ENCODE data around the gene LCLAT1.
"Not testable (repeated sequence)": the region's sequence is repeated elsewhere in the genome, so short reads cannot be mapped to it uniquely, and the experiment has no call there.

GRCh38 chr2:30467062-30467826 lies 20.2 kb downstream of the LCLAT1 start:
- TF ChIP-seq CTCF (conservative IDR thresholded peaks at IDR 0.05 in 1 of 2, IDR thresholded peaks at IDR 0.05 in 1 of 2; ENCODE audit: extremely low read depth in 1 of 2, insufficient read depth in 1 of 2, low read depth in 1 of 2, low read length in 2 of 2); EZH2 (IDR thresholded peaks at IDR 0.05; ENCODE audit: borderline replicate concordance, low read length): not testable (repeated sequence)

Measured in mammary epithelial cell (primary cell).